ENCODE measurements around the gene TMIGD2.

Gene TMIGD2

GRCh38 chr19:4343370-4344307, 41.5 kb upstream of the TMIGD2 start, which contains the start of gene MPND:
Gene MPND (plus strand): TSS chr19:4343562. CDS start chr19:4343594, 32 bp downstream.
- Histone ChIP-seq H3K79me2 (ENCODE audit: control insufficient read depth, low read length) (peaks cover 8% of the 10 kb centered on the region), H3K36me3 (ENCODE audit: control insufficient read depth, low read length) (peaks cover 3% of the 10 kb centered on the region; the same call in 1 of the 2 replicates), H4K20me1 (ENCODE audit: control insufficient read depth, insufficient read depth, low read depth, low read length) (no peaks in the 10 kb centered on the region), H3K27me3 (ENCODE audit: control insufficient read depth, low read length) (no peaks in the 10 kb centered on the region), H3K9me3 (ENCODE audit: control insufficient read depth, insufficient read depth, low read length) (no peaks in the 10 kb centered on the region), H3K4me1 (ENCODE audit: control insufficient read depth, low read length) (peaks cover 16% of the 10 kb centered on the region), H3K27ac (ENCODE audit: low read depth, low read length) (peak within 1 kb of the TSS; percentile 78), H3K4me2 (ENCODE audit: low read length) (peak within 1 kb of the TSS; percentile 99), H3K4me3 (ENCODE audit: low read length) (peak within 1 kb of the TSS; percentile 96), H3K9me2 (replicated peaks; ENCODE audit: control insufficient read depth, low read length) (no peaks in the 10 kb centered on the region), H3F3A (ENCODE audit: control insufficient read depth, insufficient read depth) (no peaks in the 10 kb centered on the region)
- TF ChIP-seq, protein P1, sequence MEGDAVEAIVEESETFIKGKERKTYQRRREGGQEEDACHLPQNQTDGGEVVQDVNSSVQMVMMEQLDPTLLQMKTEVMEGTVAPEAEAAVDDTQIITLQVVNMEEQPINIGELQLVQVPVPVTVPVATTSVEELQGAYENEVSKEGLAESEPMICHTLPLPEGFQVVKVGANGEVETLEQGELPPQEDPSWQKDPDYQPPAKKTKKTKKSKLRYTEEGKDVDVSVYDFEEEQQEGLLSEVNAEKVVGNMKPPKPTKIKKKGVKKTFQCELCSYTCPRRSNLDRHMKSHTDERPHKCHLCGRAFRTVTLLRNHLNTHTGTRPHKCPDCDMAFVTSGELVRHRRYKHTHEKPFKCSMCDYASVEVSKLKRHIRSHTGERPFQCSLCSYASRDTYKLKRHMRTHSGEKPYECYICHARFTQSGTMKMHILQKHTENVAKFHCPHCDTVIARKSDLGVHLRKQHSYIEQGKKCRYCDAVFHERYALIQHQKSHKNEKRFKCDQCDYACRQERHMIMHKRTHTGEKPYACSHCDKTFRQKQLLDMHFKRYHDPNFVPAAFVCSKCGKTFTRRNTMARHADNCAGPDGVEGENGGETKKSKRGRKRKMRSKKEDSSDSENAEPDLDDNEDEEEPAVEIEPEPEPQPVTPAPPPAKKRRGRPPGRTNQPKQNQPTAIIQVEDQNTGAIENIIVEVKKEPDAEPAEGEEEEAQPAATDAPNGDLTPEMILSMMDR (IDR thresholded peaks at IDR 0.05; ENCODE audit: low read depth, low read length, poor library complexity, severe bottlenecking), result no peak
- no peak for TF ChIP-seq EZH2phosphoT487 (IDR thresholded peaks at IDR 0.05; ENCODE audit: borderline replicate concordance, low read length)

DNA sequence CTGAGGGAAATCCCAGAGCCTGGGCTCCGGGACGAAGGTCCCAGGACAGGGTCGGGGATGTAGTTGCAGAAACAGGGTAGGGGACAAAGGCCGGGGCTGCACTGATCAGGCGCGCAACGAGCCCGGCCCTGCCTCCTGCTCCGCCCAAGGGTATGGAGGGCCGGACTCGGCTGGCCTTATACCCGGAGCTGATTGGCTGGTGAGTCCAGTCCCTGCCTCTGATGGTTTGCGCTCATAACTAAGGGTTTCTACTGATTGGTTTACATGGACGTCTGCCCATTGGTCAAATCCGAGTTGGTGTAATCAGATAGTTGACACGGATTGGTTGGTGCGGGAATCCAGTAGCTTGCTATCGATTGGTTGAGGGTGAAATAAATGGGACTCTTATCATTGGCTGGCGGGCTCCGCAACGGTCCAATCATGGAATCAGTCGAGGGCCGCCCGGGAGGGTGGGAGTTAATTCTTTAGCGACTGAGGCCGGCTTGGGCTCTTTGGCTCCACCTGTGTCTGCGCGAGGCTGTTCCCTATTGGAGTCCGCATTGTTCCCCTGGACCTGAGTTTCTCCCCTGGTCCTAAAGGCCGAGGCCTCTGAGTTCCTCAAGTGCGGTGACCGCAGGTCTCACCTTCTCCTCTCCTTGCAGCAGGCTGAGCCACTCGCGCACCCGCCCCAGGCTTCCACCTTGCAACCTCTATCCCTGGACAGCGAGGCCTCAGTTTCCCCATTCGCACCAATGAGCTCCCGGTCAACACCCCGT, 40.6 kb upstream of the TMIGD2 start:
- H3K79me2 ChIP-seq (ENCODE audit: control insufficient read depth, low read length), result peaks cover 8% of the 10 kb centered on the region
- TF ChIP-seq, protein P1 (IDR thresholded peaks at IDR 0.05; ENCODE audit: low read depth, low read length, poor library complexity, severe bottlenecking), result peak; percentile 44
- TF ChIP-seq EZH2phosphoT487 (IDR thresholded peaks at IDR 0.05; ENCODE audit: borderline replicate concordance, low read length), result no peak
- peaks cover 3% of the 10 kb centered on the region; the same call in 1 of the 2 replicates for H3K36me3 ChIP-seq (ENCODE audit: control insufficient read depth, low read length)
- H4K20me1 ChIP-seq (ENCODE audit: control insufficient read depth, insufficient read depth, low read depth, low read length), result no peaks in the 10 kb centered on the region
- no peaks in the 10 kb centered on the region for H3K27me3 ChIP-seq (ENCODE audit: control insufficient read depth, low read length)
- peak overlapping the region; percentile 99 for H3K4me2 ChIP-seq (ENCODE audit: low read length)
- H3K9me2 ChIP-seq (replicated peaks; ENCODE audit: control insufficient read depth, low read length), result no peaks in the 10 kb centered on the region
- H3F3A ChIP-seq (ENCODE audit: control insufficient read depth, insufficient read depth), result no peaks in the 10 kb centered on the region
- H3K9me3 ChIP-seq (ENCODE audit: control insufficient read depth, insufficient read depth, low read length), result no peaks in the 10 kb centered on the region
- peak overlapping the region; percentile 96 for H3K4me3 ChIP-seq (ENCODE audit: low read length)
- H3K4me1 ChIP-seq (ENCODE audit: control insufficient read depth, low read length), result peaks cover 24% of the 10 kb centered on the region
- peak overlapping the region; percentile 78 for H3K27ac ChIP-seq (ENCODE audit: low read depth, low read length)

DNA sequence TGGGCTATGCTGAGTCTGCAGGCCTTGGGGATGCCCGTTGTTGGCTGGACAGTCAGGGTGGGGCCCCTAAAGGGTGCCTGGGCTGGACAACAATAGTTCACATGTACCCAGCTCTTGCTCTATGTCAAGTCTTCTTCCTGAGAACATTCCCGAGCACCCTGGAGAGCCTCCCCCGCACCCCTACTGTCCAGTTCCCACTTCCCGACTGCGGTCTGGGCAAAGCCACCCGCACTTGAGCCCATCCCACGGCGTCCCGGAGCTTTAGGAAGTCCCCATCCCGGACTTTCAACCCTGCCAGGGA, 40.1 kb upstream of the TMIGD2 start:
- H3K4me3 ChIP-seq (ENCODE audit: low read length), result peak overlapping the region; percentile 96
- H3F3A ChIP-seq (ENCODE audit: control insufficient read depth, insufficient read depth), result no peaks in the 10 kb centered on the region
- no peak for TF ChIP-seq EZH2phosphoT487 (IDR thresholded peaks at IDR 0.05; ENCODE audit: borderline replicate concordance, low read length)
- TF ChIP-seq, protein P1 (IDR thresholded peaks at IDR 0.05; ENCODE audit: low read depth, low read length, poor library complexity, severe bottlenecking), result no peak
- no peaks in the 10 kb centered on the region for H3K27me3 ChIP-seq (ENCODE audit: control insufficient read depth, low read length)
- H4K20me1 ChIP-seq (ENCODE audit: control insufficient read depth, insufficient read depth, low read depth, low read length), result no peaks in the 10 kb centered on the region
- H3K4me1 ChIP-seq (ENCODE audit: control insufficient read depth, low read length), result peaks cover 24% of the 10 kb centered on the region
- H3K36me3 ChIP-seq (ENCODE audit: control insufficient read depth, low read length), result peaks cover 3% of the 10 kb centered on the region; the same call in 1 of the 2 replicates
- no peaks in the 10 kb centered on the region for H3K9me3 ChIP-seq (ENCODE audit: control insufficient read depth, insufficient read depth, low read length)
- H3K4me2 ChIP-seq (ENCODE audit: low read length), result peak overlapping the region; percentile 88
- peak overlapping the region; percentile 24; the same call in 1 of the 2 replicates for H3K27ac ChIP-seq (ENCODE audit: low read depth, low read length)
- no peaks in the 10 kb centered on the region for H3K9me2 ChIP-seq (replicated peaks; ENCODE audit: control insufficient read depth, low read length)
- peaks cover 8% of the 10 kb centered on the region for H3K79me2 ChIP-seq (ENCODE audit: control insufficient read depth, low read length)
